ENCODE measurements around the gene RNPS1.
"Not testable (repeated sequence)": the region's sequence is repeated elsewhere in the genome, so short reads cannot be mapped to it uniquely, and the experiment has no call there.

RNPS1 gene

GRCh38 chr16:2282262-2282661, 14.3 kb upstream of the RNPS1 start:
- no peak for DNase-seq

GRCh38 chr16:2280981-2281542, 13.1 kb upstream of the RNPS1 start:
- no peak for DNase-seq

GRCh38 chr16:2280461-2280860, 12.5 kb upstream of the RNPS1 start:
- no peak for DNase-seq

GRCh38 chr16:2278956-2279800, 11.3 kb upstream of the RNPS1 start:
- DNase-seq: no peak

GRCh38 chr16:2278272-2278608, 10.3 kb upstream of the RNPS1 start:
- no peak for DNase-seq

GRCh38 chr16:2277466-2278271, 9.7 kb upstream of the RNPS1 start:
- DNase-seq: no peak

- no peak for DNase-seq
Observed at GRCh38 chr16:2276368-2277195, 8.7 kb upstream of the RNPS1 start.

GRCh38 chr16:2275476-2276367, 7.8 kb upstream of the RNPS1 start:
- DNase-seq: no peak

GRCh38 chr16:2273931-2274330, 6.0 kb upstream of the RNPS1 start:
- DNase-seq: no peak

- DNase-seq: no peak
Observed at GRCh38 chr16:2273484-2273883, 5.6 kb upstream of the RNPS1 start.

GRCh38 chr16:2271848-2272461, 4.0 kb upstream of the RNPS1 start:
- DNase-seq: no peak

GRCh38 chr16:2270588-2271470, 2.9 kb upstream of the RNPS1 start:
- DNase-seq: no peak

GRCh38 chr16:2270070-2270462, 2.1 kb upstream of the RNPS1 start:
- no peak for DNase-seq

GRCh38 chr16:2267505-2267912, 417 bp downstream of the RNPS1 start:
- not testable (repeated sequence) for DNase-seq

GRCh38 chr16:2266887-2267286, 1.0 kb downstream of the RNPS1 start:
- not testable (repeated sequence) for DNase-seq

- not testable (repeated sequence) for DNase-seq
Observed at GRCh38 chr16:2263026-2263425, 4.9 kb downstream of the RNPS1 start.

GRCh38 chr16:2260250-2260649, 7.7 kb downstream of the RNPS1 start:
- no peak for DNase-seq

- DNase-seq: not testable (repeated sequence)
Observed at GRCh38 chr16:2258530-2258929, 9.4 kb downstream of the RNPS1 start.

GRCh38 chr16:2257726-2258125, 10.2 kb downstream of the RNPS1 start:
- DNase-seq: no peak

- DNase-seq: no peak
Observed at GRCh38 chr16:2256531-2257140, 11.3 kb downstream of the RNPS1 start.
